Measurements from ENCODE around the gene CSK. TPM values are rescaled to one million over a fixed set of nuclear protein-coding genes. Genes with fewer than 3 reads are reported as not detected.
A peak's percentile ranks its signal among the peaks of the same experiment; 100 is the strongest.

The CSK gene
- total and polyA plus RNA-seq, 2 donors (not counting 1 experiment from before 2014, with no cell fraction given) = 325 to 651 TPM

DNA sequence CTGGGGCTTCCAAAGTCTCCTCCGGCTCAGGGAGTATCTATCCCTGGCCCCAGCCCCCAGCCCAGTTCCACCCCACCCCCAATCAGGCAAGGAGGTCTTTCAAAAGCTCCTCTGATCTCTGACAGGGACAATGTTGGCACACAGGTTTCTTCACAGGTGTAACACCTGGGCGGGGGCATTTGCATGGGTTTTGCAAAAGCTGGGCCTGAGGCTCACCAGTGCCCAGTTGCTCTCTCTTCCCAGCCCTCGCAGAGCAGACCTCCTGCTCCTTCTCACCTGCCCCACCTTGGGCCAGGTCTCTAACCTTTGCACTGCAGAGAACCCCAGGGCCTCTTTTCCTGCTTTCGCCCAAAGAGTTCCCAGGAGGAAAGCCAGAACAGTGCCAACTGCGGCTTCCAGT lies 8.6 kb upstream of the CSK start:
- ChIA-PET POLR2A (interaction anchor here (0.6 to 15.2 kb wide), 5 partner anchors 11 to 143 kb away, joined by 3 to 572 read pairs (median 6); no protein-coding TSS in a partner anchor), CTCF (interaction anchor here (7.1 to 29.7 kb wide), 5 partner anchors 21 to 177 kb away, joined by 87 to 2548 read pairs (median 108); partner anchors contain the start of genes CSK, LMAN1L and ULK3)
- H3K27me3 ChIP-seq (replicated peaks in 1 of 4; ENCODE audit: control extremely low read depth in 1 of 4, control insufficient read depth in 3 of 4, insufficient read depth in 4 of 4, low read length in 3 of 4) = no peaks in the 10 kb centered on the region
- no peaks in the 10 kb centered on the region for H3K27me3 Mint-ChIP-seq
- intact Hi-C loops (cut with micrococcal nuclease) = no loop called here
- DNase-seq = no peak
- peaks cover 78 to 86% of the 10 kb centered on the region in 2 donors for H3K4me1 ChIP-seq (ENCODE audit: control insufficient read depth in 2 of 2, insufficient read depth in 2 of 2, low read length in 2 of 2)
- peak overlapping the region; percentile 49 for H3K4me3 Mint-ChIP-seq
- H3K27ac ChIP-seq (ENCODE audit: low read length in 2 of 2) = peak overlapping the region; percentile 25 to 99
- no peak for ATAC-seq (ENCODE audit: low read depth)
- H3K9me3 ChIP-seq (ENCODE audit: control extremely low read depth in 1 of 3, control insufficient read depth in 2 of 3, insufficient read depth in 1 of 3, low read length in 2 of 3) = no peaks in the 10 kb centered on the region
- H2AFZ ChIP-seq (ENCODE audit: insufficient read depth, low read depth, low read length, poor library complexity, severe bottlenecking) = no peak overlapping the region
- no peaks in the 10 kb centered on the region for H3K36me3 ChIP-seq (replicated peaks in 1 of 2; ENCODE audit: control extremely low read depth in 1 of 2, control insufficient read depth in 1 of 2, extremely low read depth in 1 of 2, insufficient read depth in 2 of 2, low read length in 1 of 2)
- no peaks in the 10 kb centered on the region for H4K20me1 ChIP-seq (ENCODE audit: control insufficient read depth, insufficient read depth, low read length, poor library complexity, severe bottlenecking)
- peak overlapping the region; percentile 78 for H3K27ac Mint-ChIP-seq
- TF ChIP-seq EZH2 (IDR thresholded peaks at IDR 0.05; ENCODE audit: borderline replicate concordance, insufficient read depth, low read depth, low read length, poor library complexity, severe bottlenecking) = no peak
- TF ChIP-seq, protein P1, sequence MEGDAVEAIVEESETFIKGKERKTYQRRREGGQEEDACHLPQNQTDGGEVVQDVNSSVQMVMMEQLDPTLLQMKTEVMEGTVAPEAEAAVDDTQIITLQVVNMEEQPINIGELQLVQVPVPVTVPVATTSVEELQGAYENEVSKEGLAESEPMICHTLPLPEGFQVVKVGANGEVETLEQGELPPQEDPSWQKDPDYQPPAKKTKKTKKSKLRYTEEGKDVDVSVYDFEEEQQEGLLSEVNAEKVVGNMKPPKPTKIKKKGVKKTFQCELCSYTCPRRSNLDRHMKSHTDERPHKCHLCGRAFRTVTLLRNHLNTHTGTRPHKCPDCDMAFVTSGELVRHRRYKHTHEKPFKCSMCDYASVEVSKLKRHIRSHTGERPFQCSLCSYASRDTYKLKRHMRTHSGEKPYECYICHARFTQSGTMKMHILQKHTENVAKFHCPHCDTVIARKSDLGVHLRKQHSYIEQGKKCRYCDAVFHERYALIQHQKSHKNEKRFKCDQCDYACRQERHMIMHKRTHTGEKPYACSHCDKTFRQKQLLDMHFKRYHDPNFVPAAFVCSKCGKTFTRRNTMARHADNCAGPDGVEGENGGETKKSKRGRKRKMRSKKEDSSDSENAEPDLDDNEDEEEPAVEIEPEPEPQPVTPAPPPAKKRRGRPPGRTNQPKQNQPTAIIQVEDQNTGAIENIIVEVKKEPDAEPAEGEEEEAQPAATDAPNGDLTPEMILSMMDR (IDR thresholded peaks at IDR 0.05) = no peak
- no peaks in the 10 kb centered on the region for H3K9me3 Mint-ChIP-seq (ENCODE audit: insufficient read depth)
- WGBS (ENCODE audit: insufficient coverage) = 88% methylated on average over 5 of the region's 5 CpGs
- no peak overlapping the region for H3K9ac ChIP-seq (ENCODE audit: low read length)
- peak overlapping the region; percentile 74 for H3K4me2 ChIP-seq (replicated peaks; ENCODE audit: low read depth, low read length, poor library complexity, severe bottlenecking)
- H3K79me2 ChIP-seq (ENCODE audit: control insufficient read depth, insufficient read depth, low read length) = peaks cover 77% of the 10 kb centered on the region
- H3K4me1 Mint-ChIP-seq = peaks cover 79% of the 10 kb centered on the region
- no peak overlapping the region for H3K4me3 ChIP-seq (ENCODE audit: control extremely low read depth in 1 of 5, extremely low read depth in 1 of 5, insufficient read depth in 1 of 5, low read depth in 2 of 5, low read length in 4 of 5)

DNA sequence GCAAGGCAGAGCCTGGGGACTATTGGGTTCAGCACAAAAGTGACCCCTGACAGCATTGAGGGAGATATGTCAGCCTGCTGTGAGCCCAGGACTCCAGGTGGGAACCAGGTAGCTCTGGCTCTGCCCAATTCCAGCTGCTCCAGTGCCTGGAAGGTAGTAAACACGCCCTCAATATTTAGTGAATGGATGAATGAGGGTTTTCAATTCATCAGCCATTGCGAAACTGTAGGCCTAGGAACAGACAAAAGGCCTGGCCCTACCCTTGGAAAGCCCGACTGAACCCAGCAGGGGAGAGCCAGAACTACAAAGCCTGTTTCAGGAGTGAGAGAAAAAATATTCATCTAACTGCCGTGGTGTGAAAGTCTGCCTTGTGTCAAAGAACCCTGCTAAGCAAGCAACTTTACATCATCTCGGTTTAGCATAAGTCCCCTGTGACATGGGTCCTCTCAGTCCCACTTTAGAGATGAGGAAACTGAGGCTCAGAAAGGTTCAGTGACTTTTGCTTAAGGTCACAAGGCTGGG lies 8.1 kb upstream of the CSK start:
- Mint-ChIP-seq H3K27ac (peak overlapping the region; percentile 78), H3K9me3 (ENCODE audit: insufficient read depth) (no peaks in the 10 kb centered on the region), H3K27me3 (no peaks in the 10 kb centered on the region), H3K4me3 (peak overlapping the region; percentile 49), H3K4me1 (peaks cover 80% of the 10 kb centered on the region)
- Histone ChIP-seq H3K4me3 (ENCODE audit: control extremely low read depth in 1 of 5, extremely low read depth in 1 of 5, insufficient read depth in 1 of 5, low read depth in 2 of 5, low read length in 4 of 5) (no peak overlapping the region), H3K4me2 (replicated peaks; ENCODE audit: low read depth, low read length, poor library complexity, severe bottlenecking) (peak overlapping the region; percentile 74), H3K9me3 (ENCODE audit: control extremely low read depth in 1 of 3, control insufficient read depth in 2 of 3, insufficient read depth in 1 of 3, low read length in 2 of 3) (no peaks in the 10 kb centered on the region), H3K4me1 (ENCODE audit: control insufficient read depth in 2 of 2, insufficient read depth in 2 of 2, low read length in 2 of 2) (peaks cover 80 to 87% of the 10 kb centered on the region in 2 donors), H3K79me2 (ENCODE audit: control insufficient read depth, insufficient read depth, low read length) (peaks cover 78% of the 10 kb centered on the region), H2AFZ (ENCODE audit: insufficient read depth, low read depth, low read length, poor library complexity, severe bottlenecking) (no peak overlapping the region), H3K36me3 (replicated peaks in 1 of 2; ENCODE audit: control extremely low read depth in 1 of 2, control insufficient read depth in 1 of 2, extremely low read depth in 1 of 2, insufficient read depth in 2 of 2, low read length in 1 of 2) (no peaks in the 10 kb centered on the region), H4K20me1 (ENCODE audit: control insufficient read depth, insufficient read depth, low read length, poor library complexity, severe bottlenecking) (no peaks in the 10 kb centered on the region), H3K9ac (ENCODE audit: low read length) (no peak overlapping the region), H3K27ac (ENCODE audit: low read length in 2 of 2) (peak overlapping the region; percentile 25 to 99), H3K27me3 (replicated peaks in 1 of 4; ENCODE audit: control extremely low read depth in 1 of 4, control insufficient read depth in 3 of 4, insufficient read depth in 4 of 4, low read length in 3 of 4) (no peaks in the 10 kb centered on the region)
- intact Hi-C loops (cut with micrococcal nuclease) = no loop called here
- no peak for TF ChIP-seq EZH2 (IDR thresholded peaks at IDR 0.05; ENCODE audit: borderline replicate concordance, insufficient read depth, low read depth, low read length, poor library complexity, severe bottlenecking)
- TF ChIP-seq, protein P1 (IDR thresholded peaks at IDR 0.05) = no peak
- ChIA-PET CTCF (interaction anchor here (0.6 to 29.7 kb wide), 6 partner anchors 21 to 284 kb away, joined by 3 to 2548 read pairs (median 103); partner anchors contain the start of genes CSK, LMAN1L and ULK3), POLR2A (interaction anchor here (0.6 to 15.2 kb wide), 7 partner anchors 10 to 143 kb away, joined by 3 to 572 read pairs (median 6); no protein-coding TSS in a partner anchor)
- ATAC-seq (ENCODE audit: low read depth) (no peak), DNase-seq (no peak)
- 85% methylated on average over 3 of the region's 5 CpGs for WGBS (ENCODE audit: insufficient coverage)

Measured in B cell (primary cell).